CD4-positive, alpha-beta T cell treated with Interleukin-15 for 4 hours (primary cell): ENCODE measurements around the gene FAM98C.
"Not testable (repeated sequence)": the region's sequence is repeated elsewhere in the genome, so short reads cannot be mapped to it uniquely, and the experiment has no call there.

Experiments
- DNase-seq: peaks from one replicate; pipeline ENCODE4 v3.0.0-alpha.2; 2020; ENCODE audit warnings: low spot score

Gene FAM98C

DNA sequence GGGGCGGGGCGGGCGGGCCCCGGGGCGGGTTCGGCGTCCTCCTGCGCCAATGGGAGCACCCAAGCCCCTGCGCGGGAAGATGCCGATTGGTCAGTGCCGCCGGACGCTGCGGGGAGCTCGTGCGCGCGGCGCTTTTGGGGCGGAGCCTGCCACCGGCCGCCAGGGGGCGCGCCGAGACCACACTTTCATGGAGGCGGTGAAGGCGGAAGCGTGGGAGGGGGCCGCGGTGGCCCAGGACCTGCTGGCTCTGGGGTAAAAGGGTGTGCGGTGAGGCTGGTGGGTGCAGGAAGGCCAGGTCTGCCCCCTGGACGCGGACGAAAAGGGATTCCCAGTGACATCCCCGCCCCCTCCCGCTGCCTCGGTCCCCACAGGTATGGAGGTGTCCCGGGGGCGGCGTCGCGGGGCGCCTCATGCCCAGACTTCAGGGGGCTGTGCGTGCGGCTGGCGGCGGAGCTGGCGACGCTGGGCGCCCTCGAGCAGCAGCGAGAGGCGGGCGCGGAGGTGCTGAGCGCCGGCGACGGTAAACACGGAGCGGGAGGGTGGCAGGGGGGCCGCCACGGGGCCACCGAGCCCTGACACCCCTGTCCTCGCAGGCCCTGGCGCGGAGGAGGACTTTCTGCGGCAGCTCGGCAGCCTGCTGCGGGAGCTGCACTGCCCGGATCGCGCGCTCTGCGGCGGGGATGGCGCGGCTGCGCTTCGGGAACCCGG is at the start of gene FAM98C:
TSS of gene FAM98C (plus strand) at position 127 of the 708 bp plus-strand sequence. CDS start at position 188, 61 bp downstream.
- DNase-seq = peak; percentile 97

DNA sequence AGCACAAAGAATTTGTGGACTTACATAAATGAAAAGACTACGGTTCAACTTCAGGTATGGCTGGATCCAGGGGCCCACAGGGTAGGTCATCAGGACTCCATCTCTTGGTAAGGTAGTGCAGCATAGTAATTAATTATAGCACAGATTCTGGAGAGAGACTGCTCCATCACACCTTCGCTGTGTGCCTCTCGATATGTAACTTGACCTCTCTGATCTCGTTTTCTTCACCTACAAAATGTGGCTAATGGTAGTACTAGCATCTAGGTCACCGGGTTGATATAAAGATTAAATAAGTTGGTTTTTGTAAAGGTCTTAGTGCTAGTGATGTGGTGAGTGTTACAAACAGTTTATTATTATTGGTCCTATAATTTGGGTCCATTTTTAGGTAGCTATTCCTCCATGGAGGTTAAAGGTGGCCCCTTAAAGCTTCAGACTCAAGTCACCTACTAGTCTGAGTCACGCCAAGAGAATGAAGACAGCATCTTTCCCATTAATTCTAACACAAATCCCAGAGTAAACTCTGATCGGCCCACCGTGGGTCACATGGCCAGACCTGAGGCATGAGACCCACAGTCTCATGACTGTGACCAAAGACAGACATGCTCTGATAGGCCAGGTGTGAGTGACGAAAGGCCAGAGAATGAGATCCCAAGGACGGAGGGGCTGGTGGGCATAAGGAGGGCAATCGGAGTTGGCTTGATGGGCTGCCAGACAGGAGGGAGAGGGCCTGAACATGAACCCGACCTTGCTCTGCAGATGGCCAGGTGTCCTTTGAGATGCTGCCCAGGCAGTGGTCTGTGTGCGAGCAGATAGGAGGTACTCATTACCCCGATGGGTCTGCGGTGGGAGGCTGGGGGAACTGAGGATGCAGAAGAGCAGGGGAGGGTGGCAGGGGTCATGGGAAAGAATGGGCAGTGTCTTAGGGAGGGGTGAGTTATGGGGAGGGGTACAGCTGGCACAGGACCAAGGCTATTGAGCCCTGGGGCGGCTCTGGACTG is 46.9 kb upstream of the FAM98C start:
- DNase-seq = no peak

DNA sequence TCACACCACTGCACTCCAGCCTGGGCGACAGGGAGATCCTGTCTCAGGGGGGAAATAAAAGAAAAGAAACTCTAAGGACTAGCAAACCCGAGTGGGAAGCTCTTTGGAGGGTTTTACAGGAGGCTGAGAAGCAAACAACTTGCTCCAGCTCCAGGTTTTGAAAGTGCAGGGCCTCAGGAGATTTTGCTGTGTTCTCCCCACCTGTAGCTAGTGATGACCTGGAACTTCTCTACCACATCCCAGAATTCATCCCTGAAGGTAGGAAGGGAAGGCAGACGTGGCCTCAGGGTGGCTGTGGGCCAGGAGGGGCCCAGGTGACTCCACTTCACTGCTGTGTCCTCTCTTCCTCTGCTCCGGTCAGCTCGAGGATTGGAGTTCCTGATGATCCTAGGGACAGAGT is 44.8 kb upstream of the FAM98C start:
- DNase-seq = no peak

DNA sequence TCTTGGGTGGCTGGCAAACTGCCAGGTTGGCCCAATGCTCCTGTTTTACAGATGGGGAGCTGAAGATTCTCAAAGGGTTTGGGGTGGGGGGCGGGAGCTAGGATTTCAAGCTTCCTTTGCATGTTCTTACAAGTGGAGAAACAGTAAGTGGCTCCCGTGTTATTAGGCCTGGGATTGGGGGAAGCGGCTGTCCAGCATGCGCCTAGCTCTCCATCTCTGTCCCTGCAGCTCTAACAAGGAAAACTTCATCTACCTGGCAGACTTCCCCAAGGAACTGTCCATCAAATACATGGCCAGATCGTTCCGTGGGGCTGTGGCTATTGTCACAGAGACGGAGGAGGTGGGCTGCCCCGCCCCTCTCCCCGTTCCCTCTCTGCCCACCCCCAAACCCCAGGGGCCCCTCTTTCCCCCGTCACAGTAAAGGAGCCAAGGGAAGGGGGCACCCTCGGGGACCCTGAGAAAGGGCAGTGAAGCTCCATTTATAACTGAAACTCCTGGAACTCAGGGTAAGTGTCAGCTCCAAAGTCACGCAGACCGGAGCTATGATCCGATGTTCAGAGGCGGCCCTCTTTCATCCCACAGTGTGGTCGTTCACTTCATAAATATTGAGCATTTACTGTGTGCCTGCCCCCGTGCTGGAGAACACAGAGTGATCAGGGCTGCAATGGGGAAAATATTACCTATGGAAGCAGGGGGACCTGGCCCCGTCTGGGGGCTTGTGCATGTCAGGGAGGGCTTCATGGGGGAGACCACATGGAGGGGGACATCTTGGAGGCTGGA is 43.5 kb upstream of the FAM98C start:
- DNase-seq = no peak

DNA sequence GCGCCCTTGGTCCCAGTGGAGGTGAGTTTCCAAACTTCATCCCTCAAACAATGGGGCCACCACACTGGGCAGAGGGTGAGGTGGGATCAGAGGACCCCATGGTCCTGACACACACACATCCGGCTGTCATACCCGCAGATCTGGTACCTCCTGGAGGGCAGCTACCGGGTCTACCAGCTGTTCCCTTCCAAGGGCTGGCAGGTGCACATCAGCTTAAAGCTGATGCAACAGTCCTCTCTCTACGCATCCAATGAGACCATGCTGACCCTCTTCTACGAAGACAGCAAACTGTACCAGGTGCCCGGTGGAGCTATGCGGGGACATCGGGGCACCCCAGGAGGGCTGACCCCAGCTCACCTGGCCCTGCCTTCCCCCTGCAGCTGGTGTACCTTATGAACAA is 42.5 kb upstream of the FAM98C start:
- DNase-seq = no peak

DNA sequence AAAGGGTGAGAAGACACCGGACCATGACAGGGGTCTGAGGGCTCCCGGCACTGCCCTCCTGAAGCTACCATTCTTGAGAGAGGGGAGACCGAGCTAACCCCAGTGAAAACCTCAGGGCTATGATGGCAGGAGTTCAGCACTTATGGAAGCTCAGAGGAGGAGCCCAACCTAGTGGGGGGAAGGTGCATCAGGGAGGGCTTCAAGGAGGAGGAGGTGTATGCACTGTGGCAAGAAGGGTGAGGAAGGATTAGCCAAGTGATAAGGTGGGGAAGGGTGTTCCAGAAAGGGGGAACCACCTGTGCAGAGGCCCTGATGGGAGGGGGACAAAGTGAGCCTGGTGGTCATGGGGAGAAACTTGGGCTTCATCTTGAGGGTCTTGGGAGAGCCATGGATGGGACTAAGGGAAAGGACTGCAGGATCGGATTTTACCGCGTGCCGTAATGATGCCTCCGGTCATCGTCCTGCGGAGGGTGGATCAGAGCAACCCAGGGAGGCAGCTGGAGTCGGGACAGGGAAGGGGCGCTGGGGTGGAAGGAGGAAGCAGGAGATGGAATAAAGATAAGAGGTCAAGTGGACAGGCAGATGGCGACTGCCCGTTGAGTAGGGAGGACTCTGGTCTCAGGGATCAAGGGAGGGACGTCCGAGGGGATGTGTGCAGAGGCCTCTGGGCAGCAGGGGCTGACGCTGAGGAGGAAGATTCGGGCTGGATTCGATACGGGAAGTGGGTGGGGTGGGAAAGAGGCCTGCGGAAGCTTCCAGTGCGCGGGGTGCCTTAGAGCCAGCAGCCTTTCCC is 41.9 kb upstream of the FAM98C start:
- no peak for DNase-seq

DNA sequence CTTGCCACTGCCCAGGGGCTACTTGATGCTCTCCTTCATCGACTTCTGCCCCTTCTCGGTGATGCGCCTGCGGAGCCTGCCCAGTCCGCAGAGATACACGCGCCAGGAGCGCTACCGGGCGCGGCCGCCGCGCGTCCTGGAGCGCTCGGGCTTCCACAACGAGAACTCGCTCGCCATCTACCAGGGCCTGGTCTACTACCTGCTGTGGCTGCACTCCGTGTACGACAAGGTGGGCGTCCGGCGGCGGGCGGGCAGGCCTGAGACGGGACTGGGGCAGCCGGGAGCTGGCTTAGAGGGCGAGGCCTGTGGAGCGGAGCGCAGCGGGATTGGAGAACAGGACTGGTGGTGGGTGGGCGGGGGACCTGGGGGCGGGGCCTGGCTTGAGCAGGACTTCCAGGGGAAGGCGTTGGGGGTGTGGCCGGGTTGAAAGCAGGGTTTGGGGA is 41.2 kb upstream of the FAM98C start:
- DNase-seq = peak; percentile 55

DNA sequence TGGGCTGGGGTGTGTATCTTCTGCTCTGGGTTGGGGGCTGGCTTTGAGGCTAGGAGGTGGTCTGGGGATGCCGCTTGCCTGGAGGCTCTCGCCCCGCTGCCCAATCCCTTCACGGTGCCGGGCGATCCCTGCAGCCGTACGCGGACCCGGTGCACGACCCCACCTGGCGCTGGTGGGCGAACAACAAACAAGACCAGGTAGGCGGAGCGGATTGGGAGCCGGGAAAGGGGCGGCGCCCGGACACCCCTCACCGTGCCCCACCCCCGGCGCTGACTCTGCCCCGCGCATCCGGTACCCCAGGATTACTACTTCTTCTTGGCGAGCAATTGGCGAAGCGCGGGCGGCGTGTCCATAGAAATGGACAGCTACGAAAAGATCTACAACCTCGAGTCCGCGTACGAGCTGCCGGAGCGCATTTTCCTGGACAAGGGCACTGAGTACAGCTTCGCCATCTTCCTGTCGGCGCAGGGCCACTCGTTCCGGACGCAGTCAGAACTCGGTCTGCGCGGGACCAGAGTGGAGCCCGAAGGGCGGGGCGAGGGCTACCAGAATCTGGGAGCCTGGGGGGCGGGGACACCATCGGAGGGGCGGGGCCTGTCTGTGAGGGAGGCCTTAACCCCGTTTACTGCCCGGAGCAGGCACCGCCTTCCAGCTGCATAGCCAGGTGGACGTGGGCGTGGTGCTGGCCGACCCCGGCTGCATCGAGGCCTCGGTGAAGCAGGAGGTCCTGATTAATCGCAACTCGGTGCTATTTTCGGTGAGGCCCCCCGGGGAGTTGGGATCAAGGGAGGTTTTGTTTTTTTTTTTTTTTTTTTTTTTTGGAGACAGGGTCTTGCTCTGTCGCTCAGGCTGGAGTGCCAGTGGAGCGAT is 40.6 kb upstream of the FAM98C start:
- DNase-seq = peak; percentile 71

DNA sequence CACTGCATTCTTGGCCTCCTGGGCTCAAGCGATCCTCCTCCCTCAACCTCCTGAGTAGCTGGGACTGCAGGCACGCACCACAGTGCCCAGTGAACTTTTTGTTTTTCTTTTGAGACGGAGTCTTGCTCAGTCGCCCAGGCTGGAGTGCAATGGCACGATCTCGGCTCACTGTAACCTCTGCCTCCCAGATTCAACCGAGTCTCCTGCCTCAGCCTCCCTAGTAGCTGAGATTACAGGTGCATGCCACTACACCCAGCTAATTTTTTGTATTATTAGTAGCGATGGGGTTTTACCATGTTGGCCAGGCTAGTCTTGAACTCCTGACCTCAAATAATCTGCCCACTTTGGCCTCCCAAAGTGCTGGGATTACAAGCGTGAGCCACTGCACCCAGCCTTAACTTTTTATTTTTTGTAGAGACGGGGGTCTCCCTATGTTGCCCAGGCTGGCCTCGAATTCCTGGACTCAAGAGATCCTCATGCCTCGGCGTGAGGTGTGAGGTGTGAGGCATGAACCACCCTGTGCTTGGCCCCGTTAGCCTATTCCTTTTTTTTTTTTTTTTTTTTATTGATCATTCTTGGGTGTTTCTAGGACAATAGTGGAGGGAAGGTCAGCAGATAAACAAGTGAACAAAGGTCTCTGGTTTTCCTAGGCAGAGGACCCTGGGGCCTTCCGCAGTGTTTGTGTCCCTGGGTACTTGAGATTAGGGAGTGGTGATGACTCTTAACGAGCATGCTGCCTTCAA is 39.8 kb upstream of the FAM98C start:
- not testable (repeated sequence) for DNase-seq

DNA sequence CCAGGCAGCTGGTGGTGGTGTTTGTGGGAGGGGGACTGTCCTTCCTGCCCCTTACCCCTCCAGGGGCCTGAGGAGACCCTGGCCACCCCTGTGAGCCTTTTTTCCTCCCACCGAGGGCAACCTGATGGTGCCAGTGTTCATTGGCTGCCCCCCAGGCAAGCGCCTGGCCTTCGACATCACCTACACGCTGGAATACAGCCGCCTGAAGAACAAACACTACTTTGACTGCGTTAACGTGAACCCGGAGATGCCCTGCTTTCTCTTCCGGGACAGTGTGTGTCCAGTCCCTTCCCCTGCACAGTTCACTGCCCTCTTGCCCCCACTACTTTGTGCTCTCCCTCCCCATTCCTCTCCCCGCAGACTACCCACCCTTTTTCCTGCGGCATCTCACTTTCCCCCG is 35.9 kb upstream of the FAM98C start:
- DNase-seq = no peak

DNA sequence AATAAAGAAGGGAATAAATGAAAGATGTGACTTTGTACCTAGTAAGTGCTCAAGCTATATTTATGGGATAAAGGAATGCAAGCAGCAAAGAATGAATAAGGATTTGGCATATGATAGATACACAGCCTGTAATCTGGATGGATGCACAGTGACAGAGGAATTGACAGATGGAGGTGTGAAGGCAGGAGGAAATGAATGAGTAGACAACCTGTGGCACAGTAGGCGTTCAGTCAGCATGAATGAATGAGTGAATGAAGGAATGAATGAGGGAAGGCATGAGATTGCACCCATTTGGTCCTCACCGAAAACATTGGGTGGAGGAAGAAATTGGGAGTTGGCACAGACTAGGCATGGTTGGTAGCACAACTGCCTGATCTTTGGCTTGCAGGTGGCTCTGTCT is 33.3 kb upstream of the FAM98C start:
- no peak for DNase-seq

DNA sequence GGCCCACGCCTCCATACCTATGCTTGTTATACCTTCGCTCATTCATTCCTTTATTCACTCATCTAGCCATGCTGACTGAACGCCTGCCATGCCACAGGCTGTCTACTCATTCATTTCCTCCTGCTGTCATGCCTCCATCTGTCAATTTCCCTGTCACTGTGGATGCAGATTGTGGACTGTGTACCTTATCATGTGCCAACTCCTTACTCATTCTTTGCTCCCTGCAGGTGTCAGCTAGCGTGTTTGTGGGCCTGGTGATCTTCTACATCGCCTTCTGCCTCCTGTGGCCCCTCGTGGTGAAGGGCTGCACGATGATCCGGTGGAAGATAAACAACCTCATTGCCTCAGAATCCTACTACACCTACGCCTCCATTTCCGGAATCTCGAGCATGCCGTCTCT is 32.6 kb upstream of the FAM98C start:
- no peak for DNase-seq

DNA sequence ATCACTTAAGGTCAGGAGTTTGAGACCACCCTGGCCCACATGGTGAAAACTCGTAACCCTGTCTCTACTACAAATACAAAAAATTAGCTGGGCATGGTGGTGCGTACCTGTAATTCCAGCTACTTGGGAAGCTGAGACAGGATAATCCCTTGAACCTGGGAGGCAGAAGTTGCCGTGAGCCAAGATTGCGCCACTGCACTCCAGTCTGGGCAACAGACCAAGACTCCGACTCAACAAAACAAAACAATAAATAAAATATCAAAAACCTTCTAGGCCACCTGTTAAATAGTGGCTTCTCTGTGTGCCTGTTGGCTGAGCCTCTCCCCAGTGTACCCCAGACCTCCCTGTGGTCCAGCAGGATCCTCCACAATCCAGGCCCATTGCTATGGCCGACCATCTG is 31.8 kb upstream of the FAM98C start:
- no peak for DNase-seq

DNA sequence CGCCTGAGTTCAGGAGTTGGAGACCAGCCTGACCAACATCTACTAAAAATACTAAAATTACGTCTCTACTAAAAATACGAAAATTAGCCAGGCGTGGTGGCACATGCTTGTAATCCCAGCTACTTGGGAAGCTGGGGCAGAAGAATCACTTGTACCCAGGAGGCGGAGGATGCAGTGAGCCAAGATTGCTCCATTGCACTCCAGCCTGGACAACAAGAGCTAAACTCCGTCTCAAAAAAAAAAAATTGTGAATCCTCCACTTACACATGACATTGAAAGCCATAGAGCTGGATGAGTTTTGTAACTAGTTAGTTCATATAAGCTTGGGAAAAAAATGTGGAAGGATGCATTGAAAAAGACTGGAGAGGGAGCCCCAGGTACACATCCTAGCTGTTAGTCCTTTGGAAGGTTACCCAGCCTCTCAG is 29.0 kb upstream of the FAM98C start:
- DNase-seq = no peak

DNA sequence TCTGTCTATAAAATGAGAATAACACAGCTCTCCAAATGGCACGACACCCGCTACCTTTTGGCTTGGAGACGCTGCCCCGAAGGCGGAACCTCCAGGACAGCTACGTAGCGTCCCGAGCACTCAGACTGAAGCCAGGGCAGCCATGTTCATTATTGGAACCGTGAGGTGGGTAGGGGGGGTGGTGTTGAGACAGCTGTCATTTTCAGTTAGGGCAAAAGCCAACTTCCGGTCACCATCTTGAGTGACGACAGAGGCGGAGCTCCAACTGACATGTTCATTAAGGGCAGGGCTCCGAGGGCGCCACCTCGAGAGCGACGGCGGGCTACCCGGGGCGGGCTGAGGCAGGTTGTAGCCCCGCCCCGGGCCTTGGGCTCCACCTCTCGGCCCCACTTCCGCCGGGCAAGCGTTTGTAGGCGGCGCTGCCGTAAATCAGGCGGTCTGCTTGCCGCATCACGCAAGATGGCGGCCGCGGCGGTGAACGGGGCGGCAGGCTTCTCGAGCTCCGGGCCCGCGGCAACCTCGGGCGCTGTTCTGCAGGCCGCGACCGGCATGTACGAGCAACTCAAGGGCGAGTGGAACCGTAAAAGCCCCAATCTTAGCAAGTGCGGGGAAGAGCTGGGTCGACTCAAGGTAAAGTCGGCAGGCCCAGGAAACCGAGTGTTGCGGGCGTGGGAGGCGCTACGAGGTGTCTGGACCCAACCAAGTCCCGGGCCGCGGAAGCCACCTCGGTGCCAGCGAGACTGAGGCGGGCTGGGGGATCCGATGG is 28.4 kb upstream of the FAM98C start, which contains the start of gene PSMD8:
TSS of gene PSMD8 (plus strand) at position 240 of the 766 bp plus-strand sequence. CDS start at position 271, 31 bp downstream.
- DNase-seq = peak; percentile 99

DNA sequence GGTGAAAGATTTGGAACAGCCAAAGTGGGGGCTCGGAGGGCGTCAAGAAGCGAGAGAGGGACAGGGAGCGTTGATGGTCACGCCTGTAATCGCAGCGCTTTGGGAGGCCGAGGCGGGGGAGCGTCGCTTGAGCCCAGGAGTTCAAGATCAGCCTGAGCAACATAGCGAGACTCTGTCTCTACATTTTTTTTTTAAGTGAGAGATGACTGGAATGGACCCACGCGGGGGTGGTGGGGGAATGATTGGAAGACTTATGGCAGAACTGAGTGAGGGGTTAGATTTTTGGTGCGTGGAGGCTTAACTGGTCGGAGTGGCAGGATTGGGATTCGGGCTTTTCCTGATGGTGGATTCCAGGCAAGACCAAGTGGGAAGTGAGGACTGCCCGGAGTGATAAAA is 27.8 kb upstream of the FAM98C start:
- DNase-seq = no peak

DNA sequence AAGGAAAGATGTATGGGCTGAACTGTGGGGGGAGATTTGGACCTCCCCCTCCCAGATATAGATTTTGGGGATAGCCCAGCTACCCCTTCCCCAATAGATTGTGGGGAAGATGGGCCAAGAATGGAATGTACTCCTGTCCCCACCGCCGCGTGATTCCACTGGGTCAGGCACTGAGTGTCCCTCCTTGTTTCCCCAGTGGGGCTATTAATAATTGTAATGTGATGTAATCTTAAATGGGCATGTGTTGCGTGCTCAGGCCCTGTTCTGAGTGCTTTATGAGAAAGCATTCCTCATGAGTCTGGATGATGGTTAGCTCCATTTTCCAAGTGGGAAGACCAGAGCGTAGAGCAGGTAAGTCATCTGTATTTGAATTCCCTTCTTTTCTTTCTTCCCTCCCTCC is 27.1 kb upstream of the FAM98C start:
- DNase-seq = no peak

DNA sequence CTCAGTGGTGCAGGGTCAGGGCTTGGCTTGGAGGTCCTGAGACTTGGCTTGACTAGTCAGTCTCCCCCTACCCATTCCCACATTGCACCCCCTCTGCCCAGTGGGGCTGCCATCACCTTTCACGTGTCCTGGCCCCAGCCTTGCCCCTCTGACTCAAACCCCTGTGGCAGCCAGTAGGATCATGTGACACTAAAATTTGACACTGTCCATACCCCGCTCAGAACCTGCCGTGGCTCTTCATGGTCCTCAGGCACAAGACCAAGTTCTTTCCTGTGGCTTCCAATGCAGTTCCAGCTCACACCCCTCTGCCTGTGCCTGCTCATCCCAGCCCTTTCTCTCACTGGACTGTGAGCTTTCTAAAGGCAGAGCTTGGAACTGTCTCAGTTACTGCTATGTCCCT is 26.3 kb upstream of the FAM98C start:
- no peak for DNase-seq

DNA sequence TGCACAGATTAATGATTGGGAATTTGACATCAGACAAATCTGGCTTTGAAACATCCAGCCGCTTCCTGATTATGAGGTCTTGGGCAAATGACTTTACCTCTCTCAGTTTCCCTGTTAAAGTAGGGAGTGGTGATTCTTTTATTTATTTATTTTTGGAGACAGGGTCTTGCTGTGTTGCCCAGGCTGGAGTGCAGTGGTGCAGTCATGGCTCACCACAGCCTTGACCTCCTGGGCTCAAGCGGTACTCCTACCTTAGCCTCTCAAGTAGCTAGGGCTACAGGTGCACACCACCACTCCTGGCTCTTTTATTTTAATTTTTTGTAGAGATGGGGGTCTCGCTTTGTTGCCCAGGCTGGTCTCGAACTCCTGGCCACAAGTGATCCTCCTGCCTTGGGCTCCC is 25.8 kb upstream of the FAM98C start:
- DNase-seq = no peak
